ENCODE results near the gene EEF2KMT.
"Not testable (repeated sequence)": the region's sequence is repeated elsewhere in the genome, so short reads cannot be mapped to it uniquely, and the experiment has no call there.

Gene EEF2KMT

GRCh38 chr16:5070431-5071186 is 27.0 kb downstream of the EEF2KMT start:
- DNase-seq (ENCODE audit: low spot score), result no peak

- no peak for DNase-seq (ENCODE audit: low spot score)
Measured at GRCh38 chr16:5069854-5070253, 27.7 kb downstream of the EEF2KMT start.

GRCh38 chr16:5069048-5069447 is 28.5 kb downstream of the EEF2KMT start:
- no peak for DNase-seq (ENCODE audit: low spot score)

GRCh38 chr16:5066511-5066910 is 31.1 kb downstream of the EEF2KMT start:
- no peak for DNase-seq (ENCODE audit: low spot score)

- no peak for DNase-seq (ENCODE audit: low spot score)
Measured at GRCh38 chr16:5065813-5066212, 31.8 kb downstream of the EEF2KMT start, which contains the start of gene C16orf89. TSS of gene C16orf89 (minus strand) at chr16:5065956. CDS start at chr16:5065908, 48 bp downstream.

GRCh38 chr16:5065326-5065725 is 32.3 kb downstream of the EEF2KMT start:
- no peak for DNase-seq (ENCODE audit: low spot score)

- DNase-seq (ENCODE audit: low spot score), result no peak
Measured at GRCh38 chr16:5064915-5065314, 32.7 kb downstream of the EEF2KMT start.

GRCh38 chr16:5062790-5063765 is 34.5 kb downstream of the EEF2KMT start:
- DNase-seq (ENCODE audit: low spot score), result no peak

GRCh38 chr16:5062051-5062450 is 35.5 kb downstream of the EEF2KMT start:
- no peak for DNase-seq (ENCODE audit: low spot score)

- no peak for DNase-seq (ENCODE audit: low spot score)
Measured at GRCh38 chr16:5060073-5060641, 37.4 kb downstream of the EEF2KMT start.

GRCh38 chr16:5059386-5060072 is 38.1 kb downstream of the EEF2KMT start:
- DNase-seq (ENCODE audit: low spot score), result no peak

GRCh38 chr16:5058476-5058875 is 39.1 kb downstream of the EEF2KMT start:
- no peak for DNase-seq (ENCODE audit: low spot score)

- DNase-seq (ENCODE audit: low spot score), result peak; percentile 67
Measured at GRCh38 chr16:5056352-5056751, 41.2 kb downstream of the EEF2KMT start.

- no peak for DNase-seq (ENCODE audit: low spot score)
Measured at GRCh38 chr16:5054876-5055865, 42.4 kb downstream of the EEF2KMT start.

- DNase-seq (ENCODE audit: low spot score), result no peak
Measured at GRCh38 chr16:5046914-5047313, 50.7 kb downstream of the EEF2KMT start.

- no peak for DNase-seq (ENCODE audit: low spot score)
Measured at GRCh38 chr16:5045499-5046115, 52.0 kb downstream of the EEF2KMT start.

- not testable (repeated sequence) for DNase-seq (ENCODE audit: low spot score)
Measured at GRCh38 chr16:5044581-5044980, 53.0 kb downstream of the EEF2KMT start.

GRCh38 chr16:5044011-5044540 is 53.5 kb downstream of the EEF2KMT start:
- DNase-seq (ENCODE audit: low spot score), result no peak

- DNase-seq (ENCODE audit: low spot score), result no peak
Measured at GRCh38 chr16:5042574-5043171, 54.9 kb downstream of the EEF2KMT start.

All from germinal center (tissue), 1 donor.